HEK293T (cell line): ENCODE results near the gene PDF.

Source experiments
- ARNT ChIP-seq: fragments of 450-650 bp; IDR thresholded peaks from 2 replicates; pipeline ENCODE4 v1.6.1; 2017; ENCODE audit warnings: mild to moderate bottlenecking
- BHLHE40 ChIP-seq: fragments of 450-650 bp; IDR thresholded peaks from 2 replicates; pipeline ENCODE4 v1.6.1; 2016; ENCODE audit warnings: mild to moderate bottlenecking, moderate library complexity, borderline replicate concordance
- ELF4 ChIP-seq: fragments of 450-650 bp; IDR thresholded peaks from 2 replicates; pipeline ENCODE4 v1.6.1; 2017; ENCODE audit warnings: antibody characterized with exemption
- FOXK2 ChIP-seq: fragments of 450-650 bp; IDR thresholded peaks from 2 replicates; pipeline ENCODE4 v1.6.1; 2016; ENCODE audit warnings: mild to moderate bottlenecking
- FOXM1 ChIP-seq: fragments of 450-650 bp; IDR thresholded peaks from 2 replicates; pipeline ENCODE4 v1.6.1; 2017; ENCODE audit warnings: mild to moderate bottlenecking, borderline replicate concordance
- HDGF ChIP-seq: fragments of 450-650 bp; IDR thresholded peaks from 2 replicates; pipeline ENCODE4 v1.6.1; 2017; ENCODE audit warnings: antibody characterized with exemption, borderline replicate concordance
- L3MBTL2 ChIP-seq: fragments of 450-650 bp; conservative IDR thresholded peaks from 2 replicates; pipeline ENCODE4 v1.6.1; 2016; ENCODE audit warnings: mild to moderate bottlenecking
- SP1 ChIP-seq: fragments of 450-650 bp; IDR thresholded peaks from 2 replicates; pipeline ENCODE4 v1.6.1; 2017
- TARDBP ChIP-seq: fragments of 450-650 bp; IDR thresholded peaks from 2 replicates; pipeline ENCODE4 v1.6.1; 2016

GRCh38 chr16:69324585-69325253 lies 5.7 kb downstream of the PDF start:
- TF ChIP-seq FOXK2, result no peak
- TF ChIP-seq ELF4, result no peak
- TF ChIP-seq HDGF, result no peak
- TF ChIP-seq L3MBTL2, result no peak
- TF ChIP-seq SP1, result no peak
- no peak for TF ChIP-seq TARDBP
- TF ChIP-seq ARNT, result no peak
- no peak for TF ChIP-seq FOXM1
- TF ChIP-seq BHLHE40, result no peak
